Mesenchymal stem cell (in vitro differentiated cells and primary cell): ENCODE data around the gene OPHN1.

Experiments used
- DNase-seq: peaks from one replicate; pipeline ENCODE4 v3.0.0-alpha.2; 2013
- H2AFZ ChIP-seq: one replicate; pipeline ENCODE4 v1.6.1; 2013; ENCODE audit warnings: low read depth, mild to moderate bottlenecking, control low read depth, inconsistent platforms, low read length, moderate library complexity
- H2AK5ac ChIP-seq: 2 replicates; pipeline ENCODE4 v1.6.1; 2013; ENCODE audit warnings: low read length, moderate library complexity, mild to moderate bottlenecking, inconsistent platforms; ENCODE audit not compliant: severe bottlenecking
- H2BK120ac ChIP-seq: one replicate; pipeline ENCODE4 v1.6.1; 2013; ENCODE audit warnings: low read depth, mild to moderate bottlenecking, inconsistent platforms, low read length, moderate library complexity
- H2BK12ac ChIP-seq, 2 experiments: one replicate each; pipeline ENCODE4 v1.6.1; 2013; ENCODE audit warnings: inconsistent platforms in 2 of 2, low read length in 2 of 2, mild to moderate bottlenecking in 2 of 2, moderate library complexity in 2 of 2, control low read depth in 1 of 2
- H2BK15ac ChIP-seq: one replicate; pipeline ENCODE4 v1.6.1; 2013; ENCODE audit warnings: mild to moderate bottlenecking, low read depth, inconsistent platforms; ENCODE audit not compliant: poor library complexity, severe bottlenecking
- H2BK5ac ChIP-seq: 2 replicates; pipeline ENCODE4 v1.6.1; 2013; ENCODE audit warnings: low read depth, mild to moderate bottlenecking, low read length, control low read depth, inconsistent platforms; ENCODE audit not compliant: poor library complexity, severe bottlenecking
- H3K14ac ChIP-seq, 2 experiments: one replicate each; pipeline ENCODE4 v1.6.1; 2013; ENCODE audit warnings: inconsistent platforms in 2 of 2, low read length in 2 of 2, control low read depth in 1 of 2, mild to moderate bottlenecking in 1 of 2, moderate library complexity in 1 of 2
- H3K18ac ChIP-seq, 2 experiments: one replicate each; pipeline ENCODE4 v1.6.1; 2013; ENCODE audit warnings: inconsistent platforms in 2 of 2, low read length in 2 of 2, control low read depth in 1 of 2, low read depth in 1 of 2, mild to moderate bottlenecking in 1 of 2
- H3K23ac ChIP-seq, 2 experiments: one replicate each; pipeline ENCODE4 v1.6.1; 2013; ENCODE audit warnings: inconsistent platforms in 2 of 2, low read length in 2 of 2, mild to moderate bottlenecking in 2 of 2, moderate library complexity in 2 of 2, control low read depth in 1 of 2
- H3K27ac ChIP-seq: 2 replicates; pipeline ENCODE4 v1.5.1; 2013; ENCODE audit warnings: mild to moderate bottlenecking, moderate library complexity, low read length, control low read depth, inconsistent platforms; ENCODE audit not compliant: poor library complexity, severe bottlenecking
- H3K27me3 ChIP-seq, 2 experiments: 2 replicates each; pipeline versions ENCODE4 v1.6.1 to v1.7.0; 2013; ENCODE audit warnings: low read length in 2 of 2, mild to moderate bottlenecking in 2 of 2, moderate library complexity in 2 of 2, control low read depth in 1 of 2, inconsistent platforms in 1 of 2; ENCODE audit not compliant: control insufficient read depth in 1 of 2, insufficient read depth in 1 of 2
- H3K36me3 ChIP-seq, 2 experiments: 2 replicates each; pipeline versions ENCODE4 v1.6.1 to v1.7.0; 2013; ENCODE audit warnings: low read length in 2 of 2, control low read depth in 1 of 2, inconsistent platforms in 1 of 2, low read depth in 1 of 2, mild to moderate bottlenecking in 1 of 2; ENCODE audit not compliant: insufficient read depth in 2 of 2, control insufficient read depth in 1 of 2
- H3K4ac ChIP-seq, 2 experiments: one replicate each; pipeline ENCODE4 v1.6.1; 2013; ENCODE audit warnings: inconsistent platforms in 2 of 2, low read length in 2 of 2, mild to moderate bottlenecking in 2 of 2, moderate library complexity in 2 of 2, control low read depth in 1 of 2, low read depth in 1 of 2
- H3K4me1 ChIP-seq: 2 replicates; pipeline ENCODE4 v1.6.1; 2013; ENCODE audit warnings: low read depth, low read length, control low read depth; ENCODE audit not compliant: control insufficient read depth, insufficient read depth
- H3K4me2 ChIP-seq: 2 replicates; pipeline ENCODE4 v1.6.1; 2013; ENCODE audit warnings: low read length, mild to moderate bottlenecking, inconsistent platforms; ENCODE audit not compliant: poor library complexity, severe bottlenecking
- H3K4me3 ChIP-seq, 2 experiments: 2 replicates each; pipeline versions ENCODE4 v1.5.1 to v1.7.0; 2013; ENCODE audit warnings: low read length in 2 of 2, mild to moderate bottlenecking in 2 of 2, control low read depth in 1 of 2, low read depth in 1 of 2; ENCODE audit not compliant: insufficient read depth in 1 of 2
- H3K79me1 ChIP-seq: replicated peaks from 2 replicates; pipeline ENCODE4 v1.6.1; 2013; ENCODE audit warnings: mild to moderate bottlenecking, control low read depth, low read length, inconsistent platforms; ENCODE audit not compliant: poor library complexity, severe bottlenecking
- H3K9ac ChIP-seq: 2 replicates; pipeline ENCODE4 v1.7.0; 2013; ENCODE audit warnings: mild to moderate bottlenecking, low read length, moderate library complexity
- H3K9me3 ChIP-seq: 2 replicates; pipeline ENCODE4 v1.7.0; 2013; ENCODE audit warnings: mild to moderate bottlenecking, low read length; ENCODE audit not compliant: control insufficient read depth
- H4K8ac ChIP-seq: one replicate; pipeline ENCODE4 v1.6.1; 2013; ENCODE audit warnings: inconsistent platforms, mild to moderate bottlenecking, low read length, moderate library complexity
- H4K91ac ChIP-seq: one replicate; pipeline ENCODE4 v1.6.1; 2013; ENCODE audit warnings: mild to moderate bottlenecking, low read length, inconsistent platforms
- WGBS: methylation state at CpG from one replicate; pipeline ENCODE4 v1.1.7; 2013; ENCODE audit warnings: mixed read lengths; 5-methylcytosine and 5-hydroxymethylcytosine counted together

The OPHN1 gene

GRCh38 chrX:68060506-68061205, 372.6 kb downstream of the OPHN1 start:
- Histone ChIP-seq H2AFZ (no peak overlapping the region), H2BK120ac (no peak overlapping the region), H2BK15ac (no peak overlapping the region), H3K9me3 (no peaks in the 10 kb centered on the region), H3K36me3 (no peaks in the 10 kb centered on the region), H3K27ac (no peak overlapping the region), H2AK5ac (no peak overlapping the region), H3K23ac (no peak overlapping the region), H3K14ac (no peak overlapping the region), H3K4ac (no peak overlapping the region), H3K4me2 (no peak overlapping the region), H3K4me3 (no peak overlapping the region), H3K4me1 (peaks cover 3% of the 10 kb centered on the region), H3K18ac (no peak overlapping the region), H3K27me3 (peaks cover 0 to 3% of the 10 kb centered on the region in 2 experiments), H3K9ac (no peak overlapping the region), H4K91ac (no peak overlapping the region), H2BK12ac (no peak overlapping the region), H2BK5ac (no peak overlapping the region), H3K79me1 (no peaks in the 10 kb centered on the region), H4K8ac (no peak overlapping the region)
- DNase-seq = no peak
- WGBS = 100% methylated on average over 2 of the region's 2 CpGs

DNA sequence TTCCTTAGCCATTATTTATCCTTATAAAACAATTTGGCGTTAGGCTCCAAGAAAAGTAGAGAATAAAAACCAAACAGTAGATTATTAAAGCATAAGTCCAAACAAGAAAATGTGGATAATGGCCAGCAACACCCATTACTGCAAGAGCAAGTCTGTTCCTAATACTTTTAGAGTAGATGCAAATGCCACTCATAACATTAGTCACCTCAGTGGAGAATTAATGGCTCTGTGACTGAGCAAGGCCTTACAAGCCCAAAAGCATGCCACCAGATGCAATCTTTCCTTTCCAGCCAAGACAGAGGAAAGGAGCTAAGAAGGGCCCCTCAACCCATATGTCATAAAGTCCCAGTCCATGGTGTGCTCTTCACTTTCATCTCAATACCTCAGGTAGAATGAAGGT, 373.8 kb downstream of the OPHN1 start:
- Histone ChIP-seq H4K8ac (no peak overlapping the region), H3K23ac (no peak overlapping the region), H2BK5ac (no peak overlapping the region), H3K36me3 (no peaks in the 10 kb centered on the region), H3K4ac (no peak overlapping the region), H3K27ac (no peak overlapping the region), H3K4me2 (no peak overlapping the region), H3K4me3 (no peak overlapping the region), H2BK12ac (no peak overlapping the region), H3K27me3 (peaks cover 0 to 6% of the 10 kb centered on the region in 2 experiments), H2AK5ac (no peak overlapping the region), H2AFZ (no peak overlapping the region), H3K79me1 (no peaks in the 10 kb centered on the region), H3K14ac (no peak overlapping the region), H4K91ac (no peak overlapping the region), H2BK15ac (no peak overlapping the region), H3K4me1 (peaks cover 3% of the 10 kb centered on the region), H2BK120ac (no peak overlapping the region), H3K18ac (no peak overlapping the region), H3K9ac (no peak overlapping the region), H3K9me3 (no peaks in the 10 kb centered on the region)
- DNase-seq = no peak
- WGBS = no CpG with 5 or more reads among the region's 1 CpG

- Histone ChIP-seq H3K79me1 (no peaks in the 10 kb centered on the region), H4K8ac (no peak overlapping the region), H3K27ac (no peak overlapping the region), H3K23ac (no peak overlapping the region), H2BK5ac (no peak overlapping the region), H2BK15ac (no peak overlapping the region), H3K9ac (no peak overlapping the region), H3K27me3 (peaks cover 0 to 13% of the 10 kb centered on the region in 2 experiments), H4K91ac (no peak overlapping the region), H2BK120ac (no peak overlapping the region), H2BK12ac (no peak overlapping the region), H3K9me3 (no peaks in the 10 kb centered on the region), H3K18ac (no peak overlapping the region), H3K36me3 (peaks cover 5 to 7% of the 10 kb centered on the region in 2 experiments), H3K4me3 (no peak overlapping the region), H2AK5ac (no peak overlapping the region), H3K4me2 (no peak overlapping the region), H3K14ac (no peak overlapping the region), H2AFZ (no peak overlapping the region), H3K4ac (no peak overlapping the region), H3K4me1 (no peaks in the 10 kb centered on the region)
- 66% methylated on average over 3 of the region's 3 CpGs for WGBS
- DNase-seq = no peak
These were observed 383.8 kb downstream of the OPHN1 start for GRCh38 chrX:68049466-68049865.

DNA sequence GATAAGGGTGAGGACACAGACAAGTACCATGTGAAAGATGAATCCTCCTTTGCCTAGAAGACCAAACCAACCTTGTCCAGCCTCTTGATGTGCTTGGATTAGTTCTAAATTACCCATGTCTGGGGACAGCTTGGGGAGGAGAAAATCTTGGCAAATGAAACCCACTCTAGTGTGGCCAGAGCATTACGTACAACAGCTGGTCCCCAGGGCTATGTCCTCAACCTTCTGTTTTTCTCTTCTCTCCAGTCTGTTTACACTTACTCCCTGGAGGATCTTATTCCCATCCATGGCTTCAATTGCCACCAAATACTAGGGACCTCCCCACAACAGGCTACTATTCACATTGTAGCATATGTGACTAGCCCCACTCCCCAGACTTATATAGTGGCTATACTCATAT, 384.5 kb downstream of the OPHN1 start:
- H3K36me3 ChIP-seq = peaks cover 5 to 7% of the 10 kb centered on the region in 2 experiments
- no peak overlapping the region for H4K91ac ChIP-seq
- H3K4me1 ChIP-seq = no peaks in the 10 kb centered on the region
- no peaks in the 10 kb centered on the region for H3K9me3 ChIP-seq
- H3K27me3 ChIP-seq = peaks cover 0 to 13% of the 10 kb centered on the region in 2 experiments
- no peak overlapping the region for H3K27ac ChIP-seq
- DNase-seq = no peak
- H2BK120ac ChIP-seq = no peak overlapping the region
- no peak overlapping the region for H2AK5ac ChIP-seq
- no peak overlapping the region for H3K23ac ChIP-seq
- H3K9ac ChIP-seq = no peak overlapping the region
- no peak overlapping the region for H3K14ac ChIP-seq
- no peak overlapping the region for H3K4ac ChIP-seq
- H2BK12ac ChIP-seq = no peak overlapping the region
- no peak overlapping the region for H3K4me2 ChIP-seq
- H4K8ac ChIP-seq = no peak overlapping the region
- no peak overlapping the region for H2AFZ ChIP-seq
- no peak overlapping the region for H3K4me3 ChIP-seq
- H2BK5ac ChIP-seq = no peak overlapping the region
- H2BK15ac ChIP-seq = no peak overlapping the region
- no peaks in the 10 kb centered on the region for H3K79me1 ChIP-seq
- 80% methylated on average over 1 of the region's 1 CpG for WGBS
- H3K18ac ChIP-seq = no peak overlapping the region
